CD4-positive, alpha-beta T cell treated with Interleukin-6 for 4 hours (primary cell): ENCODE measurements around the gene LAMC2.
"Not testable (repeated sequence)": the region's sequence is repeated elsewhere in the genome, so short reads cannot be mapped to it uniquely, and the experiment has no call there.

Experiments
- DNase-seq: peaks from one replicate; pipeline ENCODE4 v3.0.0-alpha.2; 2020; ENCODE audit warnings: mixed read lengths

Gene LAMC2

GRCh38 chr1:183267646-183268431 is 81.8 kb downstream of the LAMC2 start:
- no peak for DNase-seq

GRCh38 chr1:183270541-183271141 is 84.6 kb downstream of the LAMC2 start:
- no peak for DNase-seq

- DNase-seq = no peak
These were observed 86.4 kb downstream of the LAMC2 start for GRCh38 chr1:183272390-183272848.

- no peak for DNase-seq
These were observed 87.2 kb downstream of the LAMC2 start for GRCh38 chr1:183273300-183273699.

GRCh38 chr1:183273984-183274383 is 87.9 kb downstream of the LAMC2 start:
- not testable (repeated sequence) for DNase-seq

GRCh38 chr1:183274836-183275235 is 88.8 kb downstream of the LAMC2 start:
- no peak for DNase-seq

GRCh38 chr1:183275322-183275721 is 89.3 kb downstream of the LAMC2 start:
- DNase-seq = no peak

GRCh38 chr1:183276386-183277080 is 90.5 kb downstream of the LAMC2 start:
- no peak for DNase-seq

GRCh38 chr1:183277821-183278738 is 92.0 kb downstream of the LAMC2 start:
- DNase-seq = no peak

- no peak for DNase-seq
These were observed 92.9 kb downstream of the LAMC2 start for GRCh38 chr1:183278739-183279591.

GRCh38 chr1:183279835-183280234 is 93.8 kb downstream of the LAMC2 start:
- DNase-seq = no peak

- no peak for DNase-seq
These were observed 95.0 kb downstream of the LAMC2 start for GRCh38 chr1:183281039-183281438.

- peak; percentile 69 for DNase-seq
These were observed 95.6 kb downstream of the LAMC2 start for GRCh38 chr1:183281553-183282091.

GRCh38 chr1:183282101-183282855 is 96.2 kb downstream of the LAMC2 start:
- DNase-seq = no peak

GRCh38 chr1:183283286-183283685 is 97.2 kb downstream of the LAMC2 start:
- DNase-seq = no peak

- DNase-seq = no peak
These were observed 98.0 kb downstream of the LAMC2 start for GRCh38 chr1:183284086-183284485.

- no peak for DNase-seq
These were observed 99.2 kb downstream of the LAMC2 start for GRCh38 chr1:183285256-183285655.

- DNase-seq = no peak
These were observed 99.7 kb downstream of the LAMC2 start for GRCh38 chr1:183285746-183286145.

GRCh38 chr1:183287191-183287675 is 101.2 kb downstream of the LAMC2 start:
- DNase-seq = no peak

GRCh38 chr1:183288583-183288982 is 102.5 kb downstream of the LAMC2 start:
- DNase-seq = no peak
